HL-60 (cell line): Measurements from ENCODE around the gene PTPRG.

Source experiments
- DNase-seq, 2 experiments: peaks; one replicate each; pipeline ENCODE4 v3.0.0-alpha.2; 2010 to 2020; ENCODE audit warnings: low read depth in 1 of 2, low spot score in 1 of 2
- H3K27ac ChIP-seq: fragments of 250-450 bp; sonication (Bioruptor Pico); replicated peaks from 2 replicates; pipeline ENCODE4 v1.5.1; 2020; ENCODE audit warnings: mild to moderate bottlenecking, moderate library complexity
- H3K27me3 ChIP-seq: fragments of 250-450 bp; sonication (Bioruptor Pico); 2 replicates; pipeline ENCODE4 v1.5.1; 2021; ENCODE audit warnings: mild to moderate bottlenecking, moderate library complexity; ENCODE audit not compliant: insufficient read depth, poor library complexity, severe bottlenecking
- H3K4me3 ChIP-seq: replicated peaks from 2 replicates; pipeline ENCODE4 v1.5.1; 2011; ENCODE audit warnings: mild to moderate bottlenecking, control low read depth, low read length; ENCODE audit not compliant: insufficient read depth
- CTCF ChIP-seq: IDR thresholded peaks from one replicate; pipeline ENCODE4 v1.5.1; 2011; ENCODE audit warnings: low read length, control low read depth, inconsistent platforms; ENCODE audit not compliant: insufficient read depth
- GABPA ChIP-seq: IDR thresholded peaks from 2 replicates; pipeline ENCODE4 v1.6.1; 2012; ENCODE audit warnings: low read depth
- POLR2AphosphoS5 ChIP-seq: IDR thresholded peaks from 2 replicates; pipeline ENCODE4 v1.6.1; 2012; ENCODE audit warnings: low read depth
- REST ChIP-seq: IDR thresholded peaks from 2 replicates; pipeline ENCODE4 v1.6.1; 2012; ENCODE audit warnings: low read depth; ENCODE audit not compliant: insufficient replicate concordance
- SPI1 ChIP-seq: IDR thresholded peaks from 2 replicates; pipeline ENCODE4 v1.6.1; 2012; ENCODE audit warnings: low read depth, mild to moderate bottlenecking, borderline replicate concordance

Gene PTPRG

GRCh38 chr3:62052331-62052730 is 491.0 kb downstream of the PTPRG start:
- no peak for TF ChIP-seq GABPA
- TF ChIP-seq CTCF: no peak
- no peak for TF ChIP-seq POLR2AphosphoS5
- no peak for TF ChIP-seq SPI1
- no peak for TF ChIP-seq REST
- Histone ChIP-seq H3K4me3 (no peak overlapping the region), H3K27me3 (peaks cover 5% of the 10 kb centered on the region), H3K27ac (no peak overlapping the region)
- no peak for DNase-seq

GRCh38 chr3:62056658-62057057 is 495.3 kb downstream of the PTPRG start:
- no peak overlapping the region for H3K27ac ChIP-seq
- H3K4me3 ChIP-seq: no peak overlapping the region
- H3K27me3 ChIP-seq: no peaks in the 10 kb centered on the region
- TF ChIP-seq CTCF (no peak), REST (no peak), SPI1 (no peak), GABPA (no peak), POLR2AphosphoS5 (no peak)
- no peak for DNase-seq

- no peak overlapping the region for H3K4me3 ChIP-seq
- no peaks in the 10 kb centered on the region for H3K27me3 ChIP-seq
- H3K27ac ChIP-seq: no peak overlapping the region
- DNase-seq: no peak
- TF ChIP-seq POLR2AphosphoS5: no peak
- TF ChIP-seq GABPA: no peak
- no peak for TF ChIP-seq CTCF
- TF ChIP-seq SPI1: no peak
- no peak for TF ChIP-seq REST
Measured at GRCh38 chr3:62057339-62058047, 496.1 kb downstream of the PTPRG start.
